Measurements from ENCODE around the gene FHL1.
A peak's percentile ranks its signal among the peaks of the same experiment; 100 is the strongest.

The FHL1 gene

DNA sequence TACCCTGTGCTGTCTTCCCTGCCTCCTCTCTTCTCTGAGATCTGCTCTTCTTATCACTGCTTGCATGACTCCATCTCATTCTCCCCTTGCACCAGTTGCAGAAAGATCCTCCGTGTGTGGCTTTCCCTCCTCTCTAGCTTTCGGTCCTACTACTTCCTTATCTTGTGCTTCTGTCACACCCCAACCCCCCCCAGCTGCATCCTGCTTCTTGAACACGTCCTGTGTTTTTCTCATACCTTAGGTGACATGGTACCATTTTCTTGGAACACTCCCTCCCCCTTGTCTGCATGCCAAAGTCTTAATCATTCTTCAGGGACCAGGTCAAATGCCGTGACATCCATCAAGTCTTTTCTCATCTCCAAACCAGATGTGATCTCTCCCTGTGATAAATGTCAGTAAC lies 46.4 kb downstream of the FHL1 start:
- no peak overlapping the region for H3K4me3 ChIP-seq (ENCODE audit: low read depth, low read length)
- TF ChIP-seq CTCF (IDR thresholded peaks at IDR 0.05; ENCODE audit: insufficient read depth, low read length, missing control alignments): no peak
- DNase-seq (ENCODE audit: low read depth, low spot score): no peak
- ChIA-PET POLR2A (no interaction called here), CTCF (no interaction called here)

DNA sequence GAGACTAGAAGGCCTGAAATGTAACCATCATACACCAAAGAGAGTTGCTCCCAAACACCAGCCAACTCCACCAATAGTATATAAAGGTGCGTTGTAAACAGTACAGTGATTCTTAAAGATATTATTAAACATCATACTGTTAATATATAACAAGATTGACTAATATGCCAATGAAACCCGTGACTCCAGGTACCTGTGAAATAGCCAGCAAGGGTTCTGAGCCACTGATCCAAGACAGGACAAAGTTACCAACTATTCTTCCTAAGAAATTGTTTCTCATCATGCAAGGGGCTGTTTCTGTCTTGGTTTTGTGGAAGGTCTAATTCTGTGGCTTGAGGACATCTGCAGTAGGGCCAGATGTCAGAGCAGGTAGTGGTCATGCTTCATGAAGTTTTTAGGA lies 47.2 kb downstream of the FHL1 start:
- no peak for TF ChIP-seq CTCF (IDR thresholded peaks at IDR 0.05; ENCODE audit: insufficient read depth, low read length, missing control alignments)
- DNase-seq (ENCODE audit: low read depth, low spot score): no peak
- no peak overlapping the region for H3K4me3 ChIP-seq (ENCODE audit: low read depth, low read length)
- CTCF ChIA-PET: no interaction called here
- POLR2A ChIA-PET: no interaction called here

- ChIA-PET CTCF (no interaction called here), POLR2A (no interaction called here)
- DNase-seq (ENCODE audit: low read depth, low spot score): no peak
- no peak for TF ChIP-seq CTCF (IDR thresholded peaks at IDR 0.05; ENCODE audit: insufficient read depth, low read length, missing control alignments)
- H3K4me3 ChIP-seq (ENCODE audit: low read depth, low read length): no peak overlapping the region
Observed at GRCh38 chrX:136195247-136195646, 47.9 kb downstream of the FHL1 start.

GRCh38 chrX:136196691-136197155 lies 49.4 kb downstream of the FHL1 start:
- TF ChIP-seq CTCF (IDR thresholded peaks at IDR 0.05; ENCODE audit: insufficient read depth, low read length, missing control alignments): no peak
- H3K4me3 ChIP-seq (ENCODE audit: low read depth, low read length): peak overlapping the region; percentile 44
- ChIA-PET CTCF (interaction anchor here (1.2 to 1.6 kb wide), 4 partner anchors 12 to 168 kb away, joined by 3 to 7 read pairs (median 4); no protein-coding TSS in a partner anchor), POLR2A (interaction anchor here (0.5 to 1.9 kb wide), 3 partner anchors 18 to 63 kb away, joined by 3 to 5 read pairs (median 3); no protein-coding TSS in a partner anchor)
- DNase-seq (ENCODE audit: low read depth, low spot score): no peak

DNA sequence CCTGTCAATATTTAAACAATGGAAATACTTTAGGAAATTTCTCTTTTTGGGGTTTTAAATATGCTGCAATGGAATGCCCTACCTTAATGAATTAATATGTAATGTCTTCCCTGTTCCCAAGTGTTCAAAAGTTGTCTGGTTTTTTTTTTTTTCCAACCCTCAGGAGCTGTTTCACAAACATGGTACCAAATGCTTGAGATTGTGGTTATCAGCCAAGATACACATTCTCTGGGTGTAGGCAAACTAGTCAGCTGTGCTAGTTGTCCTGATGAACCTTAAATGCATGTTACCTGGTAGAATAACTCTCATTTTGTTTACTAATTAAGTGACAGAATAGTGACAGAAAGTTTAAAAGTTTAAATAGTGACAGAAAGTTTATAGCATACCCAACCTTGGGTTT lies 50.7 kb downstream of the FHL1 start:
- ChIA-PET POLR2A (interaction anchor here (0.6 to 1.9 kb wide), 2 partner anchors 17 to 52 kb away, joined by 3 to 5 read pairs; no protein-coding TSS in a partner anchor), CTCF (interaction anchor here (1.3 to 1.6 kb wide), 4 partner anchors 11 to 35 kb away, joined by 4 to 7 read pairs (median 6); no protein-coding TSS in a partner anchor)
- no peak for TF ChIP-seq CTCF (IDR thresholded peaks at IDR 0.05; ENCODE audit: insufficient read depth, low read length, missing control alignments)
- no peak for DNase-seq (ENCODE audit: low read depth, low spot score)
- peak overlapping the region; percentile 44 for H3K4me3 ChIP-seq (ENCODE audit: low read depth, low read length)

DNA sequence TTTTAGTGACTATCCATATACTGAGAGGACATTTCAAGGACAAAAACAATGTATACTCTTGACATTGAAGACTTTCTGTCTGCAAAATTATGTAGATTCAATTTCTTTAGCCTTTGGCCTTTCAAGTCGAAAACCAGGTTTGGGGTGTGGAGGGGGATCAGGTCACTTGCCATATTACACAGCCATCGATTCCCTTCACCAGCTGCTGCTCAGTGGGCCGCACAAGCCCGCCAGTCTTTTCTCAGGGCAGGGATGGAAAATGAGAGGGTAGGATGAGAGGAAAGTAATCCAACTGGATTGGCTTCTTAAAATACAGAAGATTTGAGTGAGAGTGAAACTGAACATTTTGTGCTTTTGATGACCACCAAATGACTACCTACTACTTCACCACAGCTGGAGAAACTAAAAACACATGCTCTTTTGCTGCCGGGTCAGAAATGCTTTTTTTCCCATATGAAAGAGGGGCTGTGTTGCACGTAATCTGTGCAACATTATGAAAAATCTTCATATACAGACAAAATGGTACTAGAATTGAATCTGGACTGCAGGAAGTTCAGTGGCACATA lies 51.4 kb downstream of the FHL1 start:
- POLR2A ChIA-PET: no interaction called here
- no peak for TF ChIP-seq CTCF (IDR thresholded peaks at IDR 0.05; ENCODE audit: insufficient read depth, low read length, missing control alignments)
- H3K4me3 ChIP-seq (ENCODE audit: low read depth, low read length): peak overlapping the region; percentile 44
- no peak for DNase-seq (ENCODE audit: low read depth, low spot score)
- CTCF ChIA-PET: interaction anchor here (1.4 to 1.6 kb wide), 3 partner anchors 11 to 36 kb away, joined by 4 to 6 read pairs (median 5); no protein-coding TSS in a partner anchor

Measured in AG04449 (cell line).